Liver (tissue), 3 donors: ENCODE results near the gene TRIOBP.

Experiments used
- ATF3 ChIP-seq: IDR thresholded peaks from 2 replicates; pipeline ENCODE4 v1.6.1; 2016; ENCODE audit warnings: antibody characterized with exemption
- CTCF ChIP-seq: fragments of 150-350 bp; IDR thresholded peaks from 2 replicates; pipeline ENCODE4 v1.5.1; 2017; ENCODE audit warnings: improper control_type of control experiment, low read depth, low read length; ENCODE audit not compliant: missing input control
- EGR1 ChIP-seq, 2 donors: IDR thresholded peaks; 2 replicates each; pipeline ENCODE4 v1.6.1; 2016 to 2018; ENCODE audit warnings: antibody characterized with exemption in 2 of 2, low read depth in 2 of 2
- GABPA ChIP-seq, 2 donors: IDR thresholded peaks in 1 of 2; conservative IDR thresholded peaks in 1 of 2; 2 replicates each; pipeline ENCODE4 v1.6.1; 2016; ENCODE audit warnings: antibody characterized with exemption in 2 of 2, mild to moderate bottlenecking in 1 of 2, moderate library complexity in 1 of 2
- JUND ChIP-seq, 2 donors: IDR thresholded peaks; 2 replicates each; pipeline ENCODE4 v1.6.1; 2016; ENCODE audit warnings: antibody characterized with exemption in 2 of 2
- MAX ChIP-seq: IDR thresholded peaks from 2 replicates; pipeline ENCODE4 v1.6.1; 2016; ENCODE audit warnings: antibody characterized with exemption
- NR2F2 ChIP-seq: IDR thresholded peaks from 2 replicates; pipeline ENCODE4 v1.6.1; 2016; ENCODE audit warnings: antibody characterized with exemption
- RAD21 ChIP-seq, 2 donors: IDR thresholded peaks; 2 replicates each; pipeline ENCODE4 v1.6.1; 2016; ENCODE audit warnings: antibody characterized with exemption in 2 of 2, mild to moderate bottlenecking in 2 of 2
- TAF1 ChIP-seq: conservative IDR thresholded peaks from 2 replicates; pipeline ENCODE4 v1.6.1; 2016; ENCODE audit warnings: antibody characterized with exemption, mild to moderate bottlenecking
- ZBTB33 ChIP-seq: IDR thresholded peaks from 2 replicates; pipeline ENCODE4 v1.6.1; 2016; ENCODE audit warnings: antibody characterized with exemption
- donor health status: healthy.
- donor health status: healthy.

GRCh38 chr22:37765953-37766576 lies 69.2 kb downstream of the TRIOBP start:
- no peak for TF ChIP-seq RAD21 (IDR thresholded peaks at IDR 0.05)
- no peak for TF ChIP-seq CTCF
- TF ChIP-seq ZBTB33 = no peak
- no peak for TF ChIP-seq GABPA (IDR thresholded peaks at IDR 0.05 in 1 of 2, conservative IDR thresholded peaks at IDR 0.05 in 1 of 2)
- no peak for TF ChIP-seq EGR1 (IDR thresholded peaks at IDR 0.05; ENCODE audit: low read depth in 2 of 2)
- no peak for TF ChIP-seq ATF3
- TF ChIP-seq TAF1 = no peak
- no peak for TF ChIP-seq JUND (IDR thresholded peaks at IDR 0.05)
- TF ChIP-seq MAX = no peak
- no peak for TF ChIP-seq NR2F2
